Head of caudate nucleus (tissue), 42 donors: Measurements from ENCODE around the gene ARHGAP45.
A peak's percentile ranks its signal among the peaks of the same experiment; 100 is the strongest.
"Not testable (repeated sequence)": the region's sequence is repeated elsewhere in the genome, so short reads cannot be mapped to it uniquely, and the experiment has no call there.

Experiments
- DNase-seq, 42 donors: peaks; one replicate each; pipeline versions ENCODE4 v3.0.0 to v3.0.0-alpha.2; 2020 to 2021; ENCODE audit warnings: mixed read lengths in 7 of 42
- intact Hi-C: fragments of 100-400 bp; cut with DNase I; formaldehyde crosslinking; loops from one replicate; pipeline ENCODE4 v1.15.0; 2022

ARHGAP45 gene

DNA sequence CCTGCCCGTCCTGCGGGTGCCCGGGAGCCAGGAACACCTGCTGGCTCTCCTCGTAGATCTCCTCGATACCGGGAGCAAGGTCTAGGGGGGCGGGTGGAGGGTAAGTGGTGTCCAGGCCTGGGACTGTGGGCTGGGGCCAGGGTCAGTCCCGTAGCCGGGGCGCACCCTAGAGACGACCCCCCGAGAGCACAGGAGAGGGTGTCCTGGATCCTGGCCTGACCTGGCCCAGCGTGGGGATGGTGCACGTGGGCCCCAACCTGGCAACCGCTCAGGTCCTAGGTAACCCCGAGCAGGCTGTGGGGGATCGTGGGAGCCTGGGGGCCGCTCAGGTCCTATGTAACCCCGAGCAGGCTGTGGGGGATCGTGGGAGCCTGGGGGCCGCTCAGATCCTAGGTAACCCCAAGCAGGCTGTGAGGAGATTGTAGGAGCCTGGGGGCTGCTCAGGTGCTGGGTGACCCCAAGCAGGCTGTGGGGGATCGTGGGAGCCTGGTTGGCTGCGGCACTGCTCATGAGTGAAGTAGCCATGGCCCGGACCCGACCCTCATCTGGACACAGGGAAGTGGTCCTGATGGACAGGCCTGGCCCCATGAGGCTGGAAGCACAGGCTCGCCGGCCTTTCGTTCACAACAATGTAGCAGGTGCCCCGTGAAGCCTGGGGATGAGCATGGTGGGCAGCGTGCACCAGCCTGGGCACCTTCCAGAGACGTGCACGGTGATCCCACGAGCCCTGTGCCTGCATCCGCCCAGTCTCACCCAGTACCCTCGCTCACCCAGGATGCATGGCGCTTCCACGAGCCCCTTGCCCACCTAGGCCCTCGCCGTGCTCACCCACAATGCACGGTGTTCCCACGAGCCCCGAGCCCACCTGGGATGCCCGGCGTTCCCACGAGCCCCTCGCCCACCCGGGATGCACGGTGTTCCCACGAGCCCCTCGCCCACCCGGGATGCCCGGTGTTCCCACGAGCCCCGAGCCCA is 43.0 kb downstream of the ARHGAP45 start:
- intact Hi-C loops, result loop anchor here (5.0 kb wide), 1 partner anchor 82 kb away; no protein-coding TSS in a partner anchor
- DNase-seq, result no peak

DNA sequence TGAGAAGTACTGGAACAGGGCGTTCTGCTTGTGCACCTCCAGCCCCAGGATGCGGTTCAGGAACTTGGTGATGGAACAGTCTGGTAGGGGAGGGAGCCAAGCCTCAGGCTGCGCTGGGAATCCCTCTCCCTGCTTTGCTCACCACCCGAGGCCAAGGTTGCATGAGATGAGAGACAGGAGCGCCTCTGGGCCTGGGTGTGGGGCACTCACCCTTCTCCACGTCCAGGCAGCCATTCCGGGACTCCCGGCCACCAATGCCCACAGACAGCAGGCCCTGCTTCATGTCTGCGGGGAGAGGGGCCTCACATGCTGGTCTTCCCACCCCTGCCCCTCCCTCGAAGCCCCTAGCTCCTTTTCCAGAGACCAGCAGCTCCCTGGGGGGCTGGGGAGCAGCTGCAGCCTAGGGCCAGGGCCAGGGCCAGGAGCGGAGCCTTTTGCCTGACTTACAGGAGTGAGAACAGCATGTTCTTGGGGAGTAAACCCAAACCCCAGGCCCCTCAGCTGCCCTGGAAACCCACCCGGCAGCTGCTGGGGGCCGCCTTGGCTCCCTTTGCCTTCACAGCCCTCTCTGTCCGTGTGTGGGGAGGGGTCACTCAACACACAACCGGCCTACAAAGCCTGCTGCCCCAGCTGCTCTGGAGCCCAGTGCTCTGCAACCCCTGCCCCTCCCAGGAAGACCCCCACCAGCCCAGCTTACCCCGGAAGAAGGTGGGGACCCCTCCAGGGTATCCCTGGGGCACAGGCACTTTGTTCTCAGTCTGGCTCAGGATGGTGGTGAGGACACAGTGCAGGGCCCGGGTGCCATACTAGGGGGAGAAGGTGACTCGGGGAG is 44.1 kb downstream of the ARHGAP45 start:
- intact Hi-C loops, result loop anchor here (5.0 kb wide), 1 partner anchor 81 kb away; no protein-coding TSS in a partner anchor
- DNase-seq, result no peak

- intact Hi-C loops, result loop anchor here (5.0 kb wide), 1 partner anchor 81 kb away; no protein-coding TSS in a partner anchor
These were observed 44.8 kb downstream of the ARHGAP45 start for GRCh38 chr19:1111641-1112267.

GRCh38 chr19:1112268-1113029 is 45.5 kb downstream of the ARHGAP45 start:
- DNase-seq, result no peak
- intact Hi-C loops, result loop anchor here (5.0 kb wide), 1 partner anchor 80 kb away; no protein-coding TSS in a partner anchor

More at GRCh38 chr19:1111641-1112267, 44.8 kb downstream of the ARHGAP45 start:
- DNase-seq, result no peak

GRCh38 chr19:1113030-1113985 is 46.3 kb downstream of the ARHGAP45 start:
- intact Hi-C loops, result loop anchor here (5.0 kb wide), 1 partner anchor 79 kb away; no protein-coding TSS in a partner anchor
- DNase-seq, result peak; percentile 90 to 98 (median 96)

DNA sequence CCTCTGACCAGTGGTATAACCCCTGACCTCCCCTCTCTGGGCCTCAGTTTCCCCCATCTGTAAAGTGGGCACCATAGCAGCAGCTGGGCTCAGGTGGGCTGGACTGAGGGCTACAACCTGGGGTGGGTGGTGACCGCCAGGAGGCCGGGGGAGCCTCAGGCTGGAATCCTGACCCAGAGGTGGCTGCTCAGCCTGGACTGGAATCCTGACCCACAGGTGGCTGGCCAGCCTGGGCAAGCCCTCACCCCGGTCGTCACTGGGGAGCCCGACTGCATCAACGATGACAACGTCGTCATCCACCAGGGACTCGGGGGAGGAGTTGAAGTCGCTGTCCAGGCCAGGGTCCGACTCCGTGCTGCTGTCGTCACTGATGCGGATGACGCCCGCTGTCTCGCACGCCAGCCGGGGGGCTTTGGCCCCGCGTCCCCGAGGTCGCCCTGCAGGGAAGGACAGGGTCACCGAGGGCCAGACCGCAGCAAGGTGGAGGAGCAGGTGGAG is 47.1 kb downstream of the ARHGAP45 start:
- intact Hi-C loops, result loop anchor here (5.0 kb wide), 1 partner anchor 78 kb away; no protein-coding TSS in a partner anchor
- no peak for DNase-seq

DNA sequence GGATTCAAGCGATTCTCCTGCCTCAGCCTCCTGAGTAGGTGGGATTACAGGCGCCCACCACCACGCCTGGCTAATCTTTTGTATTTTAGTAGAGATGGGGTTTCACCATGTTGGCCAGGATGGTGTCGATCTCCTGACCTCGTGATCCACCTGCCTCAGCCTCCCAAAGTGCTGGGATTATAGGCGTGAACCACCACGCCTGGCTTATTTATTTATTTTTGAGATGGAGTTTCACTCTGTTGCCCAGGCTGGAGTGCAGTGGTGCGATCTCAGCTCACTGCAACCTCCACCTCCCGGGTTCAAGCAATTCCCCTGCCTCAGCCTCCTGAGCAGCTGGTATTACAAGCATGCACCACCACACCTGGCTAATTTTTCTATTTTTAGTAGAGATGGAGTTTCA is 47.8 kb downstream of the ARHGAP45 start:
- intact Hi-C loops, result loop anchor here (5.0 kb wide), 1 partner anchor 78 kb away; no protein-coding TSS in a partner anchor
- not testable (repeated sequence) for DNase-seq

DNA sequence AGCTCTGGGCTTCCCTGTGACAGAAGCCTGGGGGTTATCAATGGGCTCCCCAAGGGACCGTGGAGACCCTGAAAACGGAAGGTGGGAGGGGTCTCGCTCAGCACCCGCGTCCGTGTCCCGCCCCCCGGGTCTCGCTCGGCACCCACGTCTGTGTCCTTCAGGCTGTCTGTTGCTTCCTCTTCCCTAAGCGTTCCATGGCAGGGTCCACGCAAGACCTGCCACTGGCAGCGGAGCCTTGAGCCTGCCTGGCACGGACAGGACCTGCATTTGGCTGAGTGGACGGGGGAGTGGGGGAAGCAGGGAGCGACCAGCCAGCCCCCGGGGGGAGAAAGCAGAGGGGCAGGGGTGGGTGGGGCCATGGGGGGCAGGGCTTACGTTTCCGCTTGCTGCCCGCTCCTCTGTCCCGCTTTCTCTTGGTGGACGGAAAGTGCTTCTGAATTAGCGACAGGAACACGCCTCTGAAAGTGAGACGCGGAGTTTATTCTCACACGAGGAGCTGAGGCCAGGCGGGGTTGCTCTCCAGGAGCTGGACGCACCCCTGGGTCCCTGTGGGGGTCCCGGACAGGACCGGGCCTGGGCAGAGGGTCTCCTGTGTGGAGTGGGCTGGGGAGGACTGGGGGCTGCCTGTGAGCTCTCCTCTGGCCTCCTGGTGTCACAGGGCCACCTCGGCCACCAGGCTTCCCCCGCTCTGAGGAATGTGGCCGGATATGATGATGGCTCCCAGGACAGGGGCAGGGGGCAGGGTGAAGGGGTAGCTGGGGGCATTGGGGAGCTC is 48.9 kb downstream of the ARHGAP45 start:
- intact Hi-C loops, result no loop called here

GRCh38 chr19:1116726-1117581 is 50.0 kb downstream of the ARHGAP45 start:
- DNase-seq, result no peak
- intact Hi-C loops, result no loop called here

More for the DNA sequence above, 48.9 kb downstream of the ARHGAP45 start:
- DNase-seq, result no peak

DNA sequence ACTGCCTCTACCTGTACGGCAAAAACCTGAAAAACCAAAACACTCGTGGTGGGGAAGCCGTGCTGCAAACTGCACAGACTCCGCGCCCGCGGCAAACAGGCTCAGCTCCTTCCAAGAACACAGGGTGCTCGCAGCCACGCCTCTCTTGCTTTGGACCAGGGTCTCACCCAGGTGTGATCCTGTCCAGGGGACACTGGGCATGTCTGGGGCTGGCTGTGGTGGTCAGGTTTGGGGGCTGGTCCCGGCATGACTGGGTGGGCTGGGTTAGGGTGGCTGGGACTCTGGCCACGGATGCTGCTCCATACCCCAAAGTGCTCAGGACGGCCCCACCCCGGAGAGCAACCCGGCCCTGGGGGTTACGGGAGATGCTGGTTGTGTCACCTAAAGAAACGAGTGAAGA is 50.7 kb downstream of the ARHGAP45 start:
- DNase-seq, result no peak
- intact Hi-C loops, result no loop called here

GRCh38 chr19:1118999-1119398 is 52.0 kb downstream of the ARHGAP45 start:
- intact Hi-C loops, result no loop called here
- DNase-seq, result no peak

DNA sequence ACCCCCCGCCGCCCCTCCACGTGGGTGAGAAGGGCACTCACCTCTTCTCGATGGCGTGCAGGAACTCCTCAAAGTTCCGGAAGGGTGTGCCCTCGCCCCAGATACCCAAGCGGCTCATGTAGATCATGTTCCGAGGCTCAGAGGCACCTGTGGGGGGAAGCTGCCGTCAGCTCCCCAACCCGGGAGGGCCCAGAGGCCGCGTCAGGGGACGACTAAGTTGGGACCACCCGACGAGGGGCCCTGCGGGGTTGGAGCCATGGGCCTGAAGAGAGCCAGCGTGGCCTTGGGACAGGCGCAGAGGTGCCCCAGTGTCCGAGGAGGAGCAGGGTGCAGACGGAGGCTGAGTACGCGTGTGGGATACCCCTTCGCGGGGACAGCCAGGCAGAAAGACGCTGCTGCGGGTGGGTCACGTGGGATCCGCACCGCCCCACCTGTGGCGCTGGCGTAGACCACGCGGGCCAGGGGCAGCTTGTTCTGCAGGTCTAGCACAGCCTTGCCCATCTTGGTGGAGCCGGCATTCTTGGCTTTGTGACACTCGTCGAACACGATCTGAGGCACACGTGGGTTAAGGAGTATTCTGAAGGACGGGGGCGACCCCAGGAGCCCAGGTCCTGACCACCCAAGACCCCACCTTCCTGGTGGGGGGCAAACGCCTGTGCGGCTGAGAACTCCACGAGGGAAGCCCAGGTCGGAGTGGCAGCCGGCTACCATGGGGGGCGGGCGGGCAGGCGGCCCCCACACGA is 52.7 kb downstream of the ARHGAP45 start:
- intact Hi-C loops, result no loop called here
- DNase-seq, result no peak

DNA sequence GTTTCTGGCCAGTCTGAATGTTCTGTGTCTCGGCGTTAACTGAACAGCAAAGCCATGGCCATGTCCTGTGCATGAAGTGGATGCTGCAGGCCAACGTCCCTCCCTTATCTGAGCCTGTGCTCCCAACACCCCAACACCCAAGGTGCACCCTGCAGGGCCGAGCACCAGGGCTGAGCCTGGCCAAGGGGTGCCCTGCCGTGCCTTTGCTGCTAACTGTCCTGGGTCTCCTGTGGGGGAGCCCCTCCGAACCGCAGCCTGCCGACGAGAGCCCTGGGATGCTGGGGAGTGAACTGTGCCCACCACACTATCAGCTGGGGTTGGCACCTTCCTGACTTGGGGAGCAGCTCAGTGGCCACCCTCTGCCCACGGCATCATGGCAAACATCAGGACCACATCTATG is 54.4 kb downstream of the ARHGAP45 start:
- intact Hi-C loops, result no loop called here
- DNase-seq, result no peak
